ENCODE measurements around the gene FNDC5.
"Not testable (repeated sequence)": the region's sequence is repeated elsewhere in the genome, so short reads cannot be mapped to it uniquely, and the experiment has no call there.

FNDC5 gene

GRCh38 chr1:32870615-32871363 is at the start of gene FNDC5:
TSS of gene FNDC5 (minus strand) at chr1:32870912.
- no peak for DNase-seq (ENCODE audit: low read depth)

- no peak for DNase-seq (ENCODE audit: low read depth)
These were observed 49.4 kb upstream of the FNDC5 start for GRCh38 chr1:32919811-32920733.

DNA sequence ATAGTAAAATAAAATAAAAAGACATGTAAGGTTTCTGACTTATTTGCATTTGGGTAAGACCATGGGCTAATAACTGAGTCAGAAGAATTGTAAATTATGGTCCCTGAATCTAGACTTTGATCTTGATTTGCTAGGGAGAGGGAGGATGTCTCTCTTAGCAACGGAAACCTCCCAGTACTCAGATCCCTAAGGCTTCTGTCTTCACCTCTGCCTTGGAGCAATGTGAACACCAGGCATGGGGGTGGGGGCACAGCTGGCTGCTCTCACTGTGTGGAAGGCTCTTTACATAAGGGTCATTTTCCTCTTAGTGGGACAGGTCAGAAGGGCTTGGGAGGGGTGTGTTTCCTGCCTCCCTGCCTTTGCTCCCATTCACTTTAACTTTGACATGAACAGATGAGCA is 47.5 kb upstream of the FNDC5 start:
- DNase-seq (ENCODE audit: low read depth), result no peak

DNA sequence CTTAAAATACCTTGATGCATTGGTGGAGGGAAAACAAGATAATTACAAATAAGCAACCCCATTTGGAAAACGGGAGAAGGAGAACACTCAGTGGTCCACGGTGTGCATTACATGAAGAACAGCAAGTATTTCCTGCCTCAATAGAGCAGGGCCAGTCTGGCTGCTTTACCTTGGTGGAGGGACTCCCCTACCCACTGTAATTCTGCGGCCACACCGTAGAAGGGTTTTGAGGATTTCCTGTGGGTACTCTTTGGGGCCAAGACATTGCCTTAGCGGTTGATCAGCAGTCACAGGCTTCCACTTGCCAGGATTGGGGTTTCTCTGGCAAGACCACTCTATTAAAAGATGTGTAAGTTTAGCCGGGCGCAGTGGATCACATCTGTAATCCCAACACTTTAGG is 46.8 kb upstream of the FNDC5 start:
- no peak for DNase-seq (ENCODE audit: low read depth)

DNA sequence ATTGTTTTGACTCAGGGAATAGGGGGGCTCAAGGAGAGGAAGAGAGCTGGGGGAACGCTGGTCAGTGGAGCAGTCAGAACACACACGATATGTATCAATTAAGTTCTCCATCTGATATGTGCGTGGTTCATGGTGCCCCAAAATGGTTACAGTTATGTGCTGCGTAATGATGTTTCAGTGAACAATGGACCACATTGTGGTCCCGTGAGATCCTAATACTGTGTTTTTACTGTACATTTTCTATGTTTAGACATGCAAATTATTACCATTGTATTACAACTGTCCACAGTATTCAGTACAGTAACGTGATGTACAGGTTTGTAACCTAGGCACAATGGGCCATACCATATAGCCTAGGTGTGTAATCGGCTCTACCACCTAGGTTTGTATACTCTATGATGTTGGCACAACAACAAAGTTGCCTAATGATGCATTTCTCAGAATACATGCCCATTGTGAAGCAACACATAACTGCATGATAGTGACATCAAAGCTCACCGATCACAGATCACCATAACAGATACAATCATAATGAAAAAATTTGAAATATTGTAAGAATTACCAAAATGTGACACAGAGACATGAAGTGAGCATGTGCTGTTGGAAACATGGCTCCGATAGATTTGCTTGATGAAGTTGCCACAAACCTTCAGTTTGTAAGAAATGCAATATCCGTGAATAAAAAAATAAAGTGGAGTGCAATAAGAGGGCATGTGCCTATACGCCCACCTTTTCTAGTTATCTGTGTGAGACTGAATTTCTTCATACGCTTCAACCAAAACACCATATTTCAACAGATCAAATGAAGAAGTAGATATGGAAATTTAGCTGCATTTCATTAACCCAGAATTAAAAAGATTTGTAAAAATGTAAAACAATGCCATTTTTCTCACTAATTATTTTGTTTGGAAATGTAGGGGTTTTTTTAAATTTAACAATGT is 45.3 kb upstream of the FNDC5 start:
- no peak for DNase-seq (ENCODE audit: low read depth)

DNA sequence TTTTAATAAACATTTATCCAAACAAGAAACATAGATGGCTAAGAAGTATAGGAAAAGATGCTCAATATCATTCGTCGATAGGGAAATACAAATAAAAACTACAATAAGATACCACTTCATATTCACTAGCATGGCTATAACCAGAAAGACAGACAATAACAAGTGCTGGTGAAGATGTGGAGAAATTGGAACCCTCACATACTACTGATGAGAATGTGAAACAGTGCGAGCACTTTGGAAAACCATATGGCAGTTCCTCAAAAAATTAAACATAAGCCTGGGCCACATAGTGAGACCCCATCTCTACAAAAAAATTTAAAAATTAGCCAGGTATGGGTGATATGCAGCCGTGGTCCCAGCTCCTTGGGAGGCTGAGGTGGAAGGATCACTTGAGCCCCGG is 39.6 kb upstream of the FNDC5 start:
- DNase-seq (ENCODE audit: low read depth), result no peak

DNA sequence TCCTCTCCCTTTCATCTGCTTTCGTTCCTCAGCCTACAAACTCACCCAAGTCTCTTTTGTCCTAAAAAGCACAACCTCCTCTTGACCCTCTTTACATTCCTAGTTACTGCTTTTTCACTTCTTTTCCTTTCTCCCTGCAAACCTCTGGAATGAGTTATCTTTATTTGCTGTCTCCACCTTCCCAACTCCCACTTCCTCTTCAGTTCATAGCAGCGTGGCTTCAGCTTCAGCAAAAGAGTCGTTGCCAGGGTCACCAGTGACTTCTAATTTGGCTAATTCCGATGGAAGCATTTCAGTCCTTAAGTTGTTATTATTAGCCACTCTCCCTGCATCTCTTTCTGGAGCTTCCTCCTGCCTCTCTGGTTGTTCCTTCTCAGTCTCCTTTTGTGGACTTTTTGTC is 36.7 kb upstream of the FNDC5 start:
- no peak for DNase-seq (ENCODE audit: low read depth)

DNA sequence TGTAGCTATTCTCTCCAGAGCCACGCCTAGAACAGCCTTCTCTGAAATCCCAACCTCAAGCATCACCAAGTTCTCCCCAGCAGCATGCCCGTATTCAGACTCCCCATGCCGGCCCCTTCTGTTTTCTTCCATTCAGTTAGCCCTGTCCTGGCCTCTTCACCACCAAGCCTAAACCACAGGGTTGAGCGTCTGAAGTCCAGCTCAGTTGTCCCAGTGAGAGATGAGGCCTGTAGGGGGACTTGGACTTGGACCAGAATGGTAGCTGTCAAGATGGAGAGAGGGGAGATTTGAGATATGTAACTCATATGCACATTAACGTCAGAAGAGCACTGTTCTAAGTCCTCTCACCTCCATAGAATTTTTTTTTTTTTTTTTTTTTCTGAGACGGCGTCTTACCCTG is 35.9 kb upstream of the FNDC5 start:
- DNase-seq (ENCODE audit: low read depth), result no peak

DNA sequence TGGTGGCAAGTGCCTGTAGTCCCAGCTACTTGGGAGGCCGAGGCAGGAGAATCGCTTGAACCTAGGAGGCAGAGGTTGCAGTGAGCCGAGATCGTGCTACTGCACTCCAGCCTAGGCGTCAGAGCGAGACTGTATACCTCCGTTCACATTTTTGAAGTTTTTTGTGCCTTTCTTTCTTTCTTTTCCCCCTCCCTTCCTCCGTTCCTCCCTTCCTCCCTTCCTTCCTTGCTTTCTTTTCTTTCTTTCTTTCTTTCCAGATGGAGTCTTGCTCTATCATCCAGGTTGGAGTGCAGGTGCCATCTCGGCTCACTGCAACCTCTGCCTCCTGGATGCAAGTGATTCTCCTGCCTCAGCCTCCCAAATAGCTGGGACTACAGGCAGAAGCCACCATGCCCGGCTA is 34.9 kb upstream of the FNDC5 start:
- DNase-seq (ENCODE audit: low read depth), result not testable (repeated sequence)

GRCh38 chr1:32904797-32905196 is 34.1 kb upstream of the FNDC5 start:
- no peak for DNase-seq (ENCODE audit: low read depth)

GRCh38 chr1:32903991-32904785 is 33.5 kb upstream of the FNDC5 start:
- no peak for DNase-seq (ENCODE audit: low read depth)

DNA sequence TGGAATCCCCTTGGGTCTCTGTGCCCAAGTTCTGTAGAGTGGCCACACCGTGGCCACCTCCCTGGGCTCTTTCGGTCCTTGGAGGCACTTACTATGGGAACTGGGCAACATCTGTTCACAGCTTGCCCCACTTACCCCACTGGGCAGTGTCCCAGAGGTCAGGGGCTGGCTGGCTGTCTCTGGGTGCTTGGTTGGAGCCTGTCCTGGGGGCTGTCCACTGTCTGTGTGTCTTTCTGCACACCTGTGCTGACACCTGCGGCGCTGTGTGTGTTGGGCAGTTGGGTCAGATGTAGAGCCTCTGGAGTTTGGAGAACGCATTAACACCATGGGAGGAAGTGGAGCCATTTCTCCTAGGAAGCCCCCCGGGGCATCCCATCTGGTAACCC is 31.8 kb upstream of the FNDC5 start:
- no peak for DNase-seq (ENCODE audit: low read depth)

- DNase-seq (ENCODE audit: low read depth), result no peak
These were observed 31.3 kb upstream of the FNDC5 start for GRCh38 chr1:32901823-32902534.

- DNase-seq (ENCODE audit: low read depth), result no peak
These were observed 30.5 kb upstream of the FNDC5 start, which contains the start of gene TMEM54 for GRCh38 chr1:32900956-32901822. TSS of gene TMEM54 (minus strand) at chr1:32901389. CDS start at chr1:32901238, 151 bp downstream.

- DNase-seq (ENCODE audit: low read depth), result no peak
These were observed 29.8 kb upstream of the FNDC5 start for GRCh38 chr1:32900371-32900955.

GRCh38 chr1:32899586-32900296 is 29.0 kb upstream of the FNDC5 start:
- no peak for DNase-seq (ENCODE audit: low read depth)

DNA sequence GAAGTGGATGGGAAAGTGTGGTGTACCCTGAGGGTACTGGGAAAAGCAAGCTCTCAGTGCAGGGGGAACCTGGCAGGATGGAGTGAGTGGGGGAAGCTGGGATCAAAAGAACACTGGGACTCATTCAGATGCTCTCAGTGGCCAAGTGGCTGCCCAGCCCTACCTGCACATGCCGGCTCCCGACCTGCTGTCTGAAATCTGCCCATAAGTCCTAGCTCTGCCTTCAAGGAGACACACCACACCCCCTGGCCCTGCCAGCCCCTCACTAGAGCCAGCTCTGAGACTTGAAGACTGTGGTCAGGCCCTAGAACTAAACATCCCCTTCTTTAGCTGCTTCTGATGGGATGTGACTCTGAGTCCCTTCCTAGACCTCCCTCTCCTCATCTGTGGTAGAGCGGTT is 28.2 kb upstream of the FNDC5 start:
- DNase-seq (ENCODE audit: low read depth), result no peak

DNA sequence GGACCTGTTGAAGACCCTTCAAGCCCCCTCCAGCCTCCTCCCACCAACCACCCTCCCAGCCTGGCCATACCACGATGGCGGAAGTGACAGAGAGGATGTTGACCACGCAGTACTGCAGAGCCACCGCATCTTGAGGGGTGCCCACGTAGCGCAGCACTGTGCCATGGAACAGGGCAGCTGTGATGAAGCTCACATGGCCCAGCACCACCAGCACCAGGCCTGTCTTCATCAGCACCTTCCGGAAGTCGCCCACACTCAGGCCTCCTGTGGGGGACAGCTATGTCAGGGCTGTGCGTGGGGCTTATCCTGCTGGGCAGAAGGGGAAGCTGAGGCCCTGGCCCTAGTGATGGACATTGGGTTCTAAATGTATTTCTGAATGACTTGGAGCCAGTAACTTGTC is 27.3 kb upstream of the FNDC5 start:
- DNase-seq (ENCODE audit: low read depth), result no peak
